Kidney epithelial cell (primary cell): ENCODE measurements around the gene HIF1AN. TPM values are rescaled to one million over a fixed set of nuclear protein-coding genes. Genes with fewer than 3 reads are reported as not detected.

Source experiments
- DNase-seq: peaks from one replicate; pipeline ENCODE4 v3.0.0-alpha.2; 2010; ENCODE audit warnings: low read depth
- H3K27me3 ChIP-seq: 2 replicates; pipeline ENCODE4 v1.6.0; 2011; ENCODE audit warnings: low read length; ENCODE audit not compliant: control insufficient read depth, insufficient read depth
- H3K36me3 ChIP-seq: 2 replicates; pipeline ENCODE4 v1.5.1; 2011; ENCODE audit warnings: low read length; ENCODE audit not compliant: control insufficient read depth, insufficient read depth
- H3K4me3 ChIP-seq: 2 replicates; pipeline ENCODE4 v1.5.1; 2011; ENCODE audit warnings: low read depth, mild to moderate bottlenecking, control low read depth, low read length
- total RNA-seq: library from RNA; depleted of rRNA; stranded (reverse); fragments of >200 nt; gene quantifications from 2 replicates; pipeline ENCODE4 v1.2.3, GENCODE V29; 2015
- TF ChIP-seq, protein P1 (sequence below): IDR thresholded peaks from 2 replicates; pipeline ENCODE4 v1.5.1; 2011; ENCODE audit warnings: mild to moderate bottlenecking, moderate library complexity, low read length, control low read depth, inconsistent platforms; ENCODE audit not compliant: insufficient read depth, poor library complexity, severe bottlenecking

HIF1AN gene
- total RNA-seq, 1 donor from 2014 or later = 11.4 TPM

GRCh38 chr10:100507357-100507732 lies 28.4 kb upstream of the HIF1AN start:
- no peak for DNase-seq
- TF ChIP-seq, protein P1, sequence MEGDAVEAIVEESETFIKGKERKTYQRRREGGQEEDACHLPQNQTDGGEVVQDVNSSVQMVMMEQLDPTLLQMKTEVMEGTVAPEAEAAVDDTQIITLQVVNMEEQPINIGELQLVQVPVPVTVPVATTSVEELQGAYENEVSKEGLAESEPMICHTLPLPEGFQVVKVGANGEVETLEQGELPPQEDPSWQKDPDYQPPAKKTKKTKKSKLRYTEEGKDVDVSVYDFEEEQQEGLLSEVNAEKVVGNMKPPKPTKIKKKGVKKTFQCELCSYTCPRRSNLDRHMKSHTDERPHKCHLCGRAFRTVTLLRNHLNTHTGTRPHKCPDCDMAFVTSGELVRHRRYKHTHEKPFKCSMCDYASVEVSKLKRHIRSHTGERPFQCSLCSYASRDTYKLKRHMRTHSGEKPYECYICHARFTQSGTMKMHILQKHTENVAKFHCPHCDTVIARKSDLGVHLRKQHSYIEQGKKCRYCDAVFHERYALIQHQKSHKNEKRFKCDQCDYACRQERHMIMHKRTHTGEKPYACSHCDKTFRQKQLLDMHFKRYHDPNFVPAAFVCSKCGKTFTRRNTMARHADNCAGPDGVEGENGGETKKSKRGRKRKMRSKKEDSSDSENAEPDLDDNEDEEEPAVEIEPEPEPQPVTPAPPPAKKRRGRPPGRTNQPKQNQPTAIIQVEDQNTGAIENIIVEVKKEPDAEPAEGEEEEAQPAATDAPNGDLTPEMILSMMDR = no peak
- Histone ChIP-seq H3K4me3 (no peak overlapping the region), H3K36me3 (no peaks in the 10 kb centered on the region), H3K27me3 (no peaks in the 10 kb centered on the region)

- H3K4me3 ChIP-seq = no peak overlapping the region
- no peak for DNase-seq
- no peaks in the 10 kb centered on the region for H3K27me3 ChIP-seq
- H3K36me3 ChIP-seq = no peaks in the 10 kb centered on the region
- TF ChIP-seq, protein P1 = no peak
Measured at GRCh38 chr10:100508266-100508665, 27.5 kb upstream of the HIF1AN start.

- TF ChIP-seq, protein P1 = peak; percentile 67
- Histone ChIP-seq H3K36me3 (no peaks in the 10 kb centered on the region), H3K4me3 (no peak overlapping the region), H3K27me3 (no peaks in the 10 kb centered on the region)
- DNase-seq = no peak
Measured at GRCh38 chr10:100508691-100509150, 27.0 kb upstream of the HIF1AN start.

- H3K4me3 ChIP-seq = no peak overlapping the region
- TF ChIP-seq, protein P1 = no peak
- no peak for DNase-seq
- no peaks in the 10 kb centered on the region for H3K36me3 ChIP-seq
- no peaks in the 10 kb centered on the region for H3K27me3 ChIP-seq
Measured at GRCh38 chr10:100509241-100509840, 26.4 kb upstream of the HIF1AN start.

DNA sequence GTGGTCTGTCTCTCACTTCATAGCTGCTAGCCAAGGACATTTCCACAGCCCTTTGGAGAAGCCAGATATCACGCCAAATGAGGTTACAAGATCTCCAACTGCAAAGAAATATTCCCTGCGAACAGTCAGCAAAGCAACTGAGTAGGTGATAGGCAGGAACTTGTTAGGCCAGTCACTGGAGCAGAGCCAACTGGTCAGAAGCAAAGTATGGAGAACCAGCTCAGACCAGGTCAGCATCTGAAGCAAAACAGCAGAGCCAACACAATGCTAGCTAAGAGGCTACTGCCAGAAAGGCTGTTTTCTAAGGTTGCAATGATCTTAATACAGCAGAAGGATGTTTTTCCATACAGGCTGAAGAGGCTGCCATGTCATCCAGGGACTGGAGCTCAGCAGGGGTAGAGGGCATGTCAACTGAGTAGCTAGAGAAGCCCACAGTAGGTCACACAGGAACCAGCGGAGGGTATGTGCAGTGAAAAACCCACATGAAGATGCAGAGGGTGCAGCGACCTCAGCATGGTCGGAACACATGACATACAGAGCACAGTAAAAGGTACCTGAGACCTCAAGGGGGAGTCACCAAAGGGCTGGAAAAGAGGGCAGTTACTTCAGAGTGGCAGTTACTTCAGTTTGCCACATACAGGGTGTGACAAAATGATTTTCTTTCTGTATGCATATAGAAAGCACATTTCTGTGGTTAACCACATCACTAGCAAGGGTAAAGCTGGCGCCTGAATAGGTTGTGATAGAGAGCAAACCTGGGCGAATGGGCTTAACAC lies 25.0 kb upstream of the HIF1AN start:
- DNase-seq = no peak

More for the DNA sequence above, 25.0 kb upstream of the HIF1AN start:
- H3K27me3 ChIP-seq = no peaks in the 10 kb centered on the region
- TF ChIP-seq, protein P1 = no peak
- H3K36me3 ChIP-seq = no peaks in the 10 kb centered on the region
- no peak overlapping the region for H3K4me3 ChIP-seq
